ENCODE data around the gene QKI.

DNA sequence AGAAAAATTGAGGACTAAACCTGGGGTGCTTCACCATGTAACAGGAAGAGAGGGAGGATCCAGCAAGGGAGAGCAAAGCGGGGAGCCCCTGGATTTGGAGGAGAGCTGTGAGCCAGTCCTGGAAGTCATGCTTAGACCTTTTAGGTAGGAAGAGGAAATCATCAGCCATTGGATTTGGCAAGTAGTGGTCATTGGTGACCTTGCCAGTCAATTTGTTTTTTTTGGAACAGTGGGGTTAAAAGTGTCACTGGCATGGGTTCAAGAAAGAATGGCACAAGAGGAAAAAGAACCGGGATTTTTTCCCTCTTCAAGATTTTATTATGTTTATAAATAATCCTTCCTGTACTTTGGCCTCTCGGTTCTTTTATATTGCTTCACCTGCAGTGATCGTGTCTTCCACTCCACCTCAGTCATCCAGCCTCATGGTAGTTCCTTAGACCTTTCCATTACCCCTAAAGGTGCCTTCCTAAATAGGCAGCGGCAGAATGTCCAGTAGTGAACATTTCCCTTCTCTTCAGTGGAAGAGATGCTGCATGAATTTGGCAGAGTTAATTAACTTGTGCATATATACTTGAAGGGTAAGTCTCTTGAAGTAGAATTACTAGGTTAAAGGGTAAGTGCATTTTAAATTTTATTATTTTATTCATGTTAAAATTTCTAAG, 124.7 kb downstream of the QKI start:
- TF ChIP-seq, protein P1, sequence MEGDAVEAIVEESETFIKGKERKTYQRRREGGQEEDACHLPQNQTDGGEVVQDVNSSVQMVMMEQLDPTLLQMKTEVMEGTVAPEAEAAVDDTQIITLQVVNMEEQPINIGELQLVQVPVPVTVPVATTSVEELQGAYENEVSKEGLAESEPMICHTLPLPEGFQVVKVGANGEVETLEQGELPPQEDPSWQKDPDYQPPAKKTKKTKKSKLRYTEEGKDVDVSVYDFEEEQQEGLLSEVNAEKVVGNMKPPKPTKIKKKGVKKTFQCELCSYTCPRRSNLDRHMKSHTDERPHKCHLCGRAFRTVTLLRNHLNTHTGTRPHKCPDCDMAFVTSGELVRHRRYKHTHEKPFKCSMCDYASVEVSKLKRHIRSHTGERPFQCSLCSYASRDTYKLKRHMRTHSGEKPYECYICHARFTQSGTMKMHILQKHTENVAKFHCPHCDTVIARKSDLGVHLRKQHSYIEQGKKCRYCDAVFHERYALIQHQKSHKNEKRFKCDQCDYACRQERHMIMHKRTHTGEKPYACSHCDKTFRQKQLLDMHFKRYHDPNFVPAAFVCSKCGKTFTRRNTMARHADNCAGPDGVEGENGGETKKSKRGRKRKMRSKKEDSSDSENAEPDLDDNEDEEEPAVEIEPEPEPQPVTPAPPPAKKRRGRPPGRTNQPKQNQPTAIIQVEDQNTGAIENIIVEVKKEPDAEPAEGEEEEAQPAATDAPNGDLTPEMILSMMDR (IDR thresholded peaks at IDR 0.05): no peak
- TF ChIP-seq POLR2A (IDR thresholded peaks at IDR 0.05): no peak

Data from lower leg skin (tissue), 3 donors.